Kidney epithelial cell (primary cell): Measurements from ENCODE around the gene CDX1. TPM values are rescaled to one million over a fixed set of nuclear protein-coding genes. Genes with fewer than 3 reads are reported as not detected.
A peak's percentile ranks its signal among the peaks of the same experiment; 100 is the strongest.

Experiments
- DNase-seq: peaks from one replicate; pipeline ENCODE4 v3.0.0-alpha.2; 2010; ENCODE audit warnings: low read depth
- H3K27me3 ChIP-seq: 2 replicates; pipeline ENCODE4 v1.6.0; 2011; ENCODE audit warnings: low read length; ENCODE audit not compliant: control insufficient read depth, insufficient read depth
- H3K36me3 ChIP-seq: 2 replicates; pipeline ENCODE4 v1.5.1; 2011; ENCODE audit warnings: low read length; ENCODE audit not compliant: control insufficient read depth, insufficient read depth
- H3K4me3 ChIP-seq: 2 replicates; pipeline ENCODE4 v1.5.1; 2011; ENCODE audit warnings: low read depth, mild to moderate bottlenecking, control low read depth, low read length
- CTCF ChIP-seq: IDR thresholded peaks from 2 replicates; pipeline ENCODE4 v1.5.1; 2011; ENCODE audit warnings: mild to moderate bottlenecking, moderate library complexity, low read length, control low read depth, inconsistent platforms; ENCODE audit not compliant: insufficient read depth, poor library complexity, severe bottlenecking
- total RNA-seq: library from RNA; depleted of rRNA; stranded (reverse); fragments of >200 nt; gene quantifications from 2 replicates; pipeline ENCODE4 v1.2.3, GENCODE V29; 2015

CDX1 gene
- total RNA-seq, 1 donor from 2014 or later = 0.33 TPM

- no peak for TF ChIP-seq CTCF
- no peak for DNase-seq
- no peaks in the 10 kb centered on the region for H3K36me3 ChIP-seq
- no peaks in the 10 kb centered on the region for H3K27me3 ChIP-seq
- no peak overlapping the region for H3K4me3 ChIP-seq
Measured at GRCh38 chr5:150142185-150142958, 24.2 kb upstream of the CDX1 start.

- no peak overlapping the region for H3K4me3 ChIP-seq
- no peaks in the 10 kb centered on the region for H3K27me3 ChIP-seq
- peak; percentile 85 for DNase-seq
- no peak for TF ChIP-seq CTCF
- no peaks in the 10 kb centered on the region for H3K36me3 ChIP-seq
Measured at GRCh38 chr5:150142959-150143349, 23.6 kb upstream of the CDX1 start.

GRCh38 chr5:150143350-150144245, 23.0 kb upstream of the CDX1 start:
- DNase-seq = peak; percentile 63
- TF ChIP-seq CTCF = no peak
- Histone ChIP-seq H3K4me3 (no peak overlapping the region), H3K27me3 (no peaks in the 10 kb centered on the region), H3K36me3 (no peaks in the 10 kb centered on the region)

- Histone ChIP-seq H3K27me3 (no peaks in the 10 kb centered on the region), H3K4me3 (no peak overlapping the region), H3K36me3 (no peaks in the 10 kb centered on the region)
- no peak for TF ChIP-seq CTCF
- DNase-seq = no peak
Measured at GRCh38 chr5:150144246-150144801, 22.3 kb upstream of the CDX1 start.

DNA sequence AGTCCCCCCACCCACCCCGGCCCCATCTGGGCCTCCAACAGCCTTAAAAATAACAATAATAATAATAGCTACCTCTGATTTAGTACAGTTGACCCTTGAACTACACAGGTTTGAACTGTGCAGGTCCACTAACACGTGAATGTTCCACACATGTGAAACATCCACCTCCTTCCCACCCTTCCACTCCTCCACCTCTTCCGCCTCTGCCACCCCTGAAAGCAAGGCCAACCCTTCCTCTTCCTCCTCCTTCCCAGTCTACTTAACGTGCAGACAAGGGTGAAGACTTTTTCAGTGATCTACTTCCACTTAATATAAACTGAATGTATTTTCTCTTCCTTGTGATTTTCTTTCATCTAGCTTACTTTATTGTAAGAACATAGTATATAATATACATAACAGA, 21.7 kb upstream of the CDX1 start:
- H3K4me3 ChIP-seq = no peak overlapping the region
- no peaks in the 10 kb centered on the region for H3K36me3 ChIP-seq
- DNase-seq = no peak
- TF ChIP-seq CTCF = no peak
- H3K27me3 ChIP-seq = no peaks in the 10 kb centered on the region
